ENCODE results near the gene ATRNL1. TPM values are rescaled to one million over a fixed set of nuclear protein-coding genes. Genes with fewer than 3 reads are reported as not detected.

Gene ATRNL1
- total RNA-seq, 1 experiment from 2014 or later = 28.7 TPM

DNA sequence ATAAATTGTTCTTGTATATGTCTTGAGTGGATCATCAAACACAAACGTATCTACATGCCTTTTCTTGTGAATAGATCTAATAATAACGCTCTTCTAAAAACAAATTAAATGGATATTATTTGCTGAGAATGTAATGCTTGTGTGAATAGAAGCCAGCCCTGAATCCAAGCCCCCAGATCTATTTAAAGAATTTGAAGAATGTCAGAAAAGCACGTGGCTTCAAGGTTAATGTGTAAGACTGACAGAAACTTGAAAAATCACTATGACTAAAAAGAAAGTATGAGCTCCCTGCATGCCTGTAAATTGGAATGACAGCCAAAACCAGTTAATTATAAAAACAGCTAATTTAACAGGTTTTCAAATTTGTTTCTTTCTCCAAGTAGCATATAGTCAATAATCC is 43.2 kb upstream of the ATRNL1 start:
- CTCF ChIA-PET = interaction anchor here (0.6 to 1.7 kb wide), 5 partner anchors 24 to 578 kb away, joined by 3 to 6 read pairs (median 4); no protein-coding TSS in a partner anchor
- H3K4me3 Mint-ChIP-seq = no peak overlapping the region
- POLR2A ChIA-PET = no interaction called here
- H3K4me1 Mint-ChIP-seq = peaks cover 44% of the 10 kb centered on the region
- DNase-seq (ENCODE audit: low spot score) (no peak), ATAC-seq (peak; percentile 43)
- TF ChIP-seq SP1 (CRISPR knock-in tag; conservative IDR thresholded peaks at IDR 0.05) (no peak), FOXJ3 (CRISPR knock-in tag; IDR thresholded peaks at IDR 0.05; ENCODE audit: borderline replicate concordance) (no peak)
- TF ChIP-seq, protein P1, sequence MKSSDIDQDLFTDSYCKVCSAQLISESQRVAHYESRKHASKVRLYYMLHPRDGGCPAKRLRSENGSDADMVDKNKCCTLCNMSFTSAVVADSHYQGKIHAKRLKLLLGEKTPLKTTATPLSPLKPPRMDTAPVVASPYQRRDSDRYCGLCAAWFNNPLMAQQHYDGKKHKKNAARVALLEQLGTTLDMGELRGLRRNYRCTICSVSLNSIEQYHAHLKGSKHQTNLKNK (CRISPR knock-in tag; IDR thresholded peaks at IDR 0.05) = no peak
- H3K36me3 Mint-ChIP-seq = no peaks in the 10 kb centered on the region
- no peaks in the 10 kb centered on the region for H3K9me3 Mint-ChIP-seq
- no peaks in the 10 kb centered on the region for H3K27me3 Mint-ChIP-seq (ENCODE audit: low read depth)
- peak overlapping the region; percentile 22 for H3K27ac Mint-ChIP-seq

DNA sequence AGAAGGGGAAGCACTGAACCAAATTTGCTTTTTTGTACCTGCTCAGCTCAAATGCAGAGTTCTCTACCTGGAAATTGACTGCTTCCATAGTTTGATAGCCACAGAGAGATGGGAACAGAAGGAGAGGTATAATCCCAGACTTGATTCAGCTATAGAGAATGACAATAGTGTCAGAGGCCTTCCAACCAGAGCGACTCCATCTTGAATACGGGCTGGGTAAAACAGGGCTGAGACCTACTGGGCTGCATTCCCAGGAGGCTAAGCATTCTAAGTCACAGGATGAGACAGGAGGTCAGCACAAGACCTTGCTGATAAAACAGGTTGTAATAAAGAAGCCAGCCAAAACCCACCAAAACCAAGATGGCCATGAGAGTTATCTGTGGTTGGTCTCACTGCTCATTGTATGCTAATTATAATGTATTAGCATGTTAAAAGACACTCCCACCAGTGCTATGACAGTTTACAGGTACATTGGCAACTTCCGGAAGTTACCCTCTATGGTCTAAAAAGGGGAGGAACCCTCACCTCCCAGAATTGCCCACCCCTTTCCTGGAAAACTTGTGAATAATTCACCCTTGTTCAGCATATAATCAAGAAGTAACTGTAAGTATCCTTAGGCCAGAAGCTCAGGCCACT is 42.7 kb upstream of the ATRNL1 start:
- POLR2A ChIA-PET = no interaction called here
- H3K9me3 Mint-ChIP-seq = no peaks in the 10 kb centered on the region
- no peak overlapping the region for H3K4me3 Mint-ChIP-seq
- no peak for DNase-seq (ENCODE audit: low spot score)
- peaks cover 44% of the 10 kb centered on the region for H3K4me1 Mint-ChIP-seq
- peak; percentile 26; the same call in 1 of the 2 replicates for ATAC-seq
- H3K27ac Mint-ChIP-seq = peak overlapping the region; percentile 22
- no peaks in the 10 kb centered on the region for H3K36me3 Mint-ChIP-seq
- CTCF ChIA-PET = interaction anchor here (0.6 to 1.1 kb wide), 4 partner anchors 42 to 579 kb away, joined by 3 to 6 read pairs (median 4); no protein-coding TSS in a partner anchor
- no peaks in the 10 kb centered on the region for H3K27me3 Mint-ChIP-seq (ENCODE audit: low read depth)
- TF ChIP-seq OVOL2 (CRISPR knock-in tag; IDR thresholded peaks at IDR 0.05; ENCODE audit: borderline replicate concordance) (no peak), ATF3 (CRISPR knock-in tag; conservative IDR thresholded peaks at IDR 0.05) (no peak)
- TF ChIP-seq, protein P2, sequence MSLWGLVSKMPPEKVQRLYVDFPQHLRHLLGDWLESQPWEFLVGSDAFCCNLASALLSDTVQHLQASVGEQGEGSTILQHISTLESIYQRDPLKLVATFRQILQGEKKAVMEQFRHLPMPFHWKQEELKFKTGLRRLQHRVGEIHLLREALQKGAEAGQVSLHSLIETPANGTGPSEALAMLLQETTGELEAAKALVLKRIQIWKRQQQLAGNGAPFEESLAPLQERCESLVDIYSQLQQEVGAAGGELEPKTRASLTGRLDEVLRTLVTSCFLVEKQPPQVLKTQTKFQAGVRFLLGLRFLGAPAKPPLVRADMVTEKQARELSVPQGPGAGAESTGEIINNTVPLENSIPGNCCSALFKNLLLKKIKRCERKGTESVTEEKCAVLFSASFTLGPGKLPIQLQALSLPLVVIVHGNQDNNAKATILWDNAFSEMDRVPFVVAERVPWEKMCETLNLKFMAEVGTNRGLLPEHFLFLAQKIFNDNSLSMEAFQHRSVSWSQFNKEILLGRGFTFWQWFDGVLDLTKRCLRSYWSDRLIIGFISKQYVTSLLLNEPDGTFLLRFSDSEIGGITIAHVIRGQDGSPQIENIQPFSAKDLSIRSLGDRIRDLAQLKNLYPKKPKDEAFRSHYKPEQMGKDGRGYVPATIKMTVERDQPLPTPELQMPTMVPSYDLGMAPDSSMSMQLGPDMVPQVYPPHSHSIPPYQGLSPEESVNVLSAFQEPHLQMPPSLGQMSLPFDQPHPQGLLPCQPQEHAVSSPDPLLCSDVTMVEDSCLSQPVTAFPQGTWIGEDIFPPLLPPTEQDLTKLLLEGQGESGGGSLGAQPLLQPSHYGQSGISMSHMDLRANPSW (CRISPR knock-in tag; conservative IDR thresholded peaks at IDR 0.05; ENCODE audit: low read depth) = no peak

DNA sequence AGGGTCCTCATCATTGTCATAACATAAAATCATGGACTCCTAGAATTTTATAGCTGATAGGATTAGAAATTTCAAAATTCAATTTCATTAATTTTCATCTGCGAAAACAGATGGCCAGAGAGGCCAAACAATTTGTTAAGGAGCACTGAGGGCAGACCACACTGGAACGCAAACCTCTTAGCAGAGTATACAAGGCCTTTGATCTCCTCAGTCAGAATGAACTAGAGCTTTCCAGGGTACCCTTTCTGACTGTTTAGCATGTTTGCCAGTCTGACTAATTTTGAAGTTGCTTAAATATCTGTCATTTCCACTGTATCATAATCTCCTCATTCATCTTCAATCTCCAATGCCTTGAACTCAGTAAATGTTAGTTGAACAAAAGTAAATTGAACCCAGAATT is 41.9 kb upstream of the ATRNL1 start:
- H3K36me3 Mint-ChIP-seq = no peaks in the 10 kb centered on the region
- no peak overlapping the region for H3K27ac Mint-ChIP-seq
- TF ChIP-seq, protein P3, sequence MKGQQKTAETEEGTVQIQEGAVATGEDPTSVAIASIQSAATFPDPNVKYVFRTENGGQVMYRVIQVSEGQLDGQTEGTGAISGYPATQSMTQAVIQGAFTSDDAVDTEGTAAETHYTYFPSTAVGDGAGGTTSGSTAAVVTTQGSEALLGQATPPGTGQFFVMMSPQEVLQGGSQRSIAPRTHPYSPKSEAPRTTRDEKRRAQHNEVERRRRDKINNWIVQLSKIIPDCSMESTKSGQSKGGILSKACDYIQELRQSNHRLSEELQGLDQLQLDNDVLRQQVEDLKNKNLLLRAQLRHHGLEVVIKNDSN (CRISPR knock-in tag; IDR thresholded peaks at IDR 0.05) = no peak
- TF ChIP-seq JUN (CRISPR knock-in tag; IDR thresholded peaks at IDR 0.05) (no peak), E2F4 (CRISPR knock-in tag; IDR thresholded peaks at IDR 0.05; ENCODE audit: borderline replicate concordance, low read depth) (no peak), NR1H2 (CRISPR knock-in tag; IDR thresholded peaks at IDR 0.05) (no peak), SOX15 (CRISPR knock-in tag; IDR thresholded peaks at IDR 0.05) (no peak)
- DNase-seq (ENCODE audit: low spot score) = no peak
- ATAC-seq = no peak
- peaks cover 44% of the 10 kb centered on the region for H3K4me1 Mint-ChIP-seq
- H3K9me3 Mint-ChIP-seq = no peaks in the 10 kb centered on the region
- ChIA-PET CTCF (no interaction called here), POLR2A (no interaction called here)
- H3K27me3 Mint-ChIP-seq (ENCODE audit: low read depth) = no peaks in the 10 kb centered on the region
- H3K4me3 Mint-ChIP-seq = no peak overlapping the region

- H3K36me3 Mint-ChIP-seq = no peaks in the 10 kb centered on the region
- ChIA-PET CTCF (no interaction called here), POLR2A (no interaction called here)
- H3K4me1 Mint-ChIP-seq = peaks cover 47% of the 10 kb centered on the region
- H3K4me3 Mint-ChIP-seq = no peak overlapping the region
- ATAC-seq (no peak), DNase-seq (ENCODE audit: low spot score) (no peak)
- no peaks in the 10 kb centered on the region for H3K9me3 Mint-ChIP-seq
- no peak for TF ChIP-seq ZBTB21 (CRISPR knock-in tag; IDR thresholded peaks at IDR 0.05; ENCODE audit: borderline replicate concordance)
- no peak for TF ChIP-seq GABPB1 (CRISPR knock-in tag; IDR thresholded peaks at IDR 0.05)
- no peak for TF ChIP-seq RORB (CRISPR knock-in tag; IDR thresholded peaks at IDR 0.05)
- TF ChIP-seq HMGXB4 (CRISPR knock-in tag; IDR thresholded peaks at IDR 0.05) = no peak
- no peak for TF ChIP-seq ZNF423 (CRISPR knock-in tag; IDR thresholded peaks at IDR 0.05)
- TF ChIP-seq ZNF317 (CRISPR knock-in tag; IDR thresholded peaks at IDR 0.05; ENCODE audit: borderline replicate concordance, low read depth) = no peak
- TF ChIP-seq, protein P2 (CRISPR knock-in tag; conservative IDR thresholded peaks at IDR 0.05; ENCODE audit: low read depth) = no peak
- H3K27me3 Mint-ChIP-seq (ENCODE audit: low read depth) = no peaks in the 10 kb centered on the region
- no peak overlapping the region for H3K27ac Mint-ChIP-seq
Observed at GRCh38 chr10:115052226-115052625, 40.9 kb upstream of the ATRNL1 start.
